Neural crest cell (in vitro differentiated cells): ENCODE data around the gene CD37. TPM values are rescaled to one million over a fixed set of nuclear protein-coding genes. Genes with fewer than 3 reads are reported as not detected.
A peak's percentile ranks its signal among the peaks of the same experiment; 100 is the strongest.

Source experiments
- DNase-seq: peaks from one replicate; pipeline ENCODE4 v3.0.0; 2021; ENCODE audit warnings: low read depth, mixed read lengths, low spot score
- H3K27ac Mint-ChIP-seq: one replicate; pipeline ENCODE4 v1.8.0; 2021; ENCODE audit warnings: mild to moderate bottlenecking, mixed read lengths; ENCODE audit not compliant: unreplicated experiment
- H3K27me3 Mint-ChIP-seq: 2 replicates; pipeline ENCODE4 v1.8.0; 2021; ENCODE audit warnings: low read depth, mild to moderate bottlenecking, mixed read lengths
- H3K36me3 Mint-ChIP-seq: 2 replicates; pipeline ENCODE4 v1.8.0; 2021; ENCODE audit warnings: low read depth, mild to moderate bottlenecking, mixed read lengths
- H3K4me1 Mint-ChIP-seq: 2 replicates; pipeline ENCODE4 v1.8.0; 2021; ENCODE audit warnings: mixed read lengths
- H3K4me3 Mint-ChIP-seq: one replicate; pipeline ENCODE4 v1.8.0; 2021; ENCODE audit warnings: mild to moderate bottlenecking, mixed read lengths
- H3K9me3 Mint-ChIP-seq: 2 replicates; pipeline ENCODE4 v1.8.0; 2021; ENCODE audit warnings: mixed read lengths
- total RNA-seq: library from RNA; stranded (reverse); gene quantifications from 2 replicates; pipeline ENCODE4 v1.2.1, GENCODE V29; 2021
- TF ChIP-seq, protein P1 (sequence below): fragments of 200-600 bp; sonication (generic); conservative IDR thresholded peaks from 2 replicates; pipeline ENCODE4 v1.5.0; 2021; ENCODE audit warnings: antibody characterized with exemption, mild to moderate bottlenecking

The CD37 gene
- total RNA-seq, 1 donor from 2014 or later = not detected

GRCh38 chr19:49362929-49363267 lies 27.7 kb downstream of the CD37 start:
- H3K36me3 Mint-ChIP-seq = peaks cover 8% of the 10 kb centered on the region
- no peak overlapping the region for H3K27ac Mint-ChIP-seq
- TF ChIP-seq, protein P1, sequence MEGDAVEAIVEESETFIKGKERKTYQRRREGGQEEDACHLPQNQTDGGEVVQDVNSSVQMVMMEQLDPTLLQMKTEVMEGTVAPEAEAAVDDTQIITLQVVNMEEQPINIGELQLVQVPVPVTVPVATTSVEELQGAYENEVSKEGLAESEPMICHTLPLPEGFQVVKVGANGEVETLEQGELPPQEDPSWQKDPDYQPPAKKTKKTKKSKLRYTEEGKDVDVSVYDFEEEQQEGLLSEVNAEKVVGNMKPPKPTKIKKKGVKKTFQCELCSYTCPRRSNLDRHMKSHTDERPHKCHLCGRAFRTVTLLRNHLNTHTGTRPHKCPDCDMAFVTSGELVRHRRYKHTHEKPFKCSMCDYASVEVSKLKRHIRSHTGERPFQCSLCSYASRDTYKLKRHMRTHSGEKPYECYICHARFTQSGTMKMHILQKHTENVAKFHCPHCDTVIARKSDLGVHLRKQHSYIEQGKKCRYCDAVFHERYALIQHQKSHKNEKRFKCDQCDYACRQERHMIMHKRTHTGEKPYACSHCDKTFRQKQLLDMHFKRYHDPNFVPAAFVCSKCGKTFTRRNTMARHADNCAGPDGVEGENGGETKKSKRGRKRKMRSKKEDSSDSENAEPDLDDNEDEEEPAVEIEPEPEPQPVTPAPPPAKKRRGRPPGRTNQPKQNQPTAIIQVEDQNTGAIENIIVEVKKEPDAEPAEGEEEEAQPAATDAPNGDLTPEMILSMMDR = no peak
- no peak for DNase-seq
- H3K27me3 Mint-ChIP-seq = peaks cover 5% of the 10 kb centered on the region
- peaks cover 14% of the 10 kb centered on the region for H3K4me1 Mint-ChIP-seq
- no peaks in the 10 kb centered on the region for H3K9me3 Mint-ChIP-seq
- H3K4me3 Mint-ChIP-seq = no peak overlapping the region

DNA sequence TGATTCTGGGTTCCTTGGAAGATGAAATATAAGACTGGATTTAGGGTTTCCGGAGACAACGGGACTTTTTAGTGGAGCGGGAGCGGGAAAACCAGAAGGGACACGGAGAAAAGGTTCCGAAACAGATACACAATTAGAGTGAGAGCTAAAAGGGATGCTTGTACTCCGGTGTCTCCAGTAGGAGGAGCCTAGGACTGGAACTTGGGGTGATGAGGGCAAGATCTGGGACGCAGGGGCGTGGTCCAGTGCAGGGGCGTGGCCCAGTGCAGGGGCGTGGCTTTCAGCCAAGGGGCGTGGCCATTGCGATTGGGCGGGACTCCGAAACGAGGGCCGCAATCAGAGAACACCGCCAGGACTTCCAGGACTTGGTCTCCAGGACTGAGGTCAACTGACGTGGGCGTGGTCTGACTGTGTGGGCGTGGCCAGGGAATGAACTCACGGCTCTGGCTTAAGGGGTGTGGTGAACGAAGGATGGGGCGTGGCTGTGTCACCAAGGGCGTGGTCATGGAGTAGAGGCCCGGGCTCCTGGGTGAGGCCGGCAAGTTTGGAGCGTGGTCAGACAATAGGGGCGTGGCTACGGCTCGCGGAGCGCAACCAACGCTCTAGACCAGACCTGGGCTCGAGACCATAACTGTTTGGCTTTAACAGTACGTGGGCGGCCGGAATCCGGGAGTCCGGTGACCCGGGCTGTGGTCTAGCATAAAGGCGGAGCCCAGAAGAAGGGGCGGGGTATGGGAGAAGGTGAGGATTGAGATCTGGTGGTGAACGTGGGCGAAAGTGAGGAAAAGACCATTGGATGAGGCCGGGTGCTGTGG lies 28.3 kb downstream of the CD37 start, which contains the start of gene DKKL1:
DKKL1 (plus strand) TSS at position 610 of the 815 bp plus-strand sequence; CDS start at position 732, 122 bp downstream.
- Mint-ChIP-seq H3K27ac (no peak within 1 kb of the TSS), H3K36me3 (peaks cover 5% of the 10 kb centered on the region)

GRCh38 chr19:49364083-49364737 lies 29.0 kb downstream of the CD37 start:
- Mint-ChIP-seq H3K27me3 (peaks cover 5% of the 10 kb centered on the region), H3K4me3 (no peak overlapping the region), H3K27ac (no peak overlapping the region), H3K9me3 (no peaks in the 10 kb centered on the region), H3K4me1 (peaks cover 13% of the 10 kb centered on the region), H3K36me3 (peaks cover 4% of the 10 kb centered on the region)
- DNase-seq = no peak
- TF ChIP-seq, protein P1 = no peak

More for the DNA sequence above, 28.3 kb downstream of the CD37 start, which contains the start of gene DKKL1:
- Mint-ChIP-seq H3K9me3 (no peaks in the 10 kb centered on the region), H3K4me1 (peaks cover 14% of the 10 kb centered on the region), H3K27me3 (peaks cover 5% of the 10 kb centered on the region), H3K4me3 (no peak within 1 kb of the TSS)
- DNase-seq = peak; percentile 100
- TF ChIP-seq, protein P1 = peak; percentile 22

DNA sequence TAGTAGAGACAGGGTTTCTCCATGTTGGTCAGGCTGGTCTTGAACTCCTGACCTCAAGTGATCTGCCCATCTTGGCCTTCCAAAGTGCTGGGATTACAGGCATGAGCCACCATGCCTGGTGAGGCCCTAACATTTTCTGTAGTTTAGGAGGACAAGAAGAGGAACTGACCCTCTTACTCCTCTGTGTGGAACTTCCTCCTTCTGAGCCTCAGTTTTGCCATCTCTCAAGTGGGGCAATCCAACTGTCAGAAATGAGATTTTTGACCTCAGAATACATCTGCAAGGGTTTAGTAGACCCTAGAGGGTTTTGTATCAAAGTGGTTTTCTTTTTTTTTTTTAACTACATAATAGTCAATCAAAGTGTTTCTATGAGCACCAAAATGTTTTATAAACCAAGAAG lies 30.9 kb downstream of the CD37 start:
- H3K27ac Mint-ChIP-seq = no peak overlapping the region
- H3K36me3 Mint-ChIP-seq = no peaks in the 10 kb centered on the region
- H3K27me3 Mint-ChIP-seq = peaks cover 2% of the 10 kb centered on the region
- H3K4me1 Mint-ChIP-seq = peaks cover 5% of the 10 kb centered on the region
- H3K9me3 Mint-ChIP-seq = no peaks in the 10 kb centered on the region
- DNase-seq = no peak
- no peak overlapping the region for H3K4me3 Mint-ChIP-seq
- TF ChIP-seq, protein P1 = no peak

DNA sequence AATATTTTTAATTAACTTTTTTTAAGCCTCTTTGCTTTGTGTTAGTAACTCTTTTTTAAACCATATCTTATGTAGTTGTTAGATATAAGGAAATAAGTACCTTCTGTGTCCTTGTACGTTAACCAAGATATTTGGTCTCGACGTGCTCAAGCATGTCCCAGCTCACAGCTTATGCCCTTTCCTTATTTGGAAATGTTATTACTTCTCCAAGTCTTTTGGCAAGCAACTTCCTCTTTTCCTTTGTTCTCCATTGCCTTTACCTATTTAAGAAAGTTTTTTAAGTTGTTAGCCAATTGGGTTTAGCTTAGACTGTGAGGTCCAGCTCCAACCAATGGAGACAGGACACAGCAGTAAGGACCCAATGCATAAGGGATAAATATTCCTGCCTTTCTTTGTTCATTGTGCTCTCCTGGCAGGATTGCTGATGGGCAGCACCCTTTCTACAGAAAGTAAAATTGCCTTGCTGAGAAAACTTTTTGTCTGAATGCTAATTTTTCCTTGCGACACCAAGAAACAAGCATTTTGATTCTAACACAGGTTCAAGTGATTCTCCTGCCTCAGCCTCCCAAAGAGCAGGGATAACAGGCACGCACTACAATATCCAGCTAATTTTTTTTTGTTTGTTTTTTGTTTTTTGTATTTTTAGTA lies 33.6 kb downstream of the CD37 start:
- Mint-ChIP-seq H3K36me3 (no peaks in the 10 kb centered on the region), H3K4me3 (no peak overlapping the region), H3K4me1 (no peaks in the 10 kb centered on the region), H3K9me3 (peaks cover 3% of the 10 kb centered on the region), H3K27me3 (no peaks in the 10 kb centered on the region), H3K27ac (no peak overlapping the region)
- TF ChIP-seq, protein P1 = no peak
- DNase-seq = no peak
